Activated T-helper 1 cell treated with anti-CD3 and anti-CD28 coated beads, Interleukin-12 subunit alpha, Interleukin-12 subunit beta, Interleukin-2, Interleukin-4 antibody, amounts not matched to agents 30 ng/mL and 10 ng/mL and 1 ng/mL, durations not matched to agents 14 hours and 24 hours and 36 hours (primary cell): ENCODE measurements around the gene NUFIP1. TPM values are rescaled to one million over a fixed set of nuclear protein-coding genes. Genes with fewer than 3 reads are reported as not detected.

Source experiments
- DNase-seq: peaks from one replicate; pipeline ENCODE4 v3.0.0; 2021; ENCODE audit warnings: low spot score
- H3K27ac Mint-ChIP-seq: one replicate; pipeline ENCODE4 v1.8.0; 2021; ENCODE audit warnings: mild to moderate bottlenecking, mixed read lengths
- H3K27me3 Mint-ChIP-seq: one replicate; pipeline ENCODE4 v1.8.0; 2022; ENCODE audit warnings: mild to moderate bottlenecking, moderate library complexity, mixed read lengths; ENCODE audit not compliant: insufficient read depth
- H3K36me3 Mint-ChIP-seq: one replicate; pipeline ENCODE4 v1.8.0; 2021; ENCODE audit warnings: low read depth, mixed read lengths
- H3K4me1 Mint-ChIP-seq: one replicate; pipeline ENCODE4 v1.8.0; 2021; ENCODE audit warnings: low read depth, mixed read lengths
- H3K4me3 Mint-ChIP-seq: one replicate; pipeline ENCODE4 v1.8.0; 2021; ENCODE audit warnings: mild to moderate bottlenecking, moderate library complexity, mixed read lengths
- H3K9me3 Mint-ChIP-seq: one replicate; pipeline ENCODE4 v1.8.0; 2021; ENCODE audit warnings: mixed read lengths
- intact Hi-C: fragments of 100-400 bp; cut with micrococcal nuclease; formaldehyde crosslinking; loops from one replicate; pipeline ENCODE4 v1.15.1; 2024
- total RNA-seq: library from RNA; stranded (reverse); gene quantifications from 2 replicates; pipeline ENCODE4 v1.2.3, GENCODE V29; 2022

NUFIP1 gene
- total RNA-seq, 1 donor from 2014 or later: 12.2 TPM

- Mint-ChIP-seq H3K9me3 (no peaks in the 10 kb centered on the region), H3K4me3 (peak overlapping the region; percentile 91), H3K27ac (peak overlapping the region; percentile 91), H3K27me3 (no peaks in the 10 kb centered on the region), H3K36me3 (peaks cover 12% of the 10 kb centered on the region), H3K4me1 (peaks cover 43% of the 10 kb centered on the region)
- DNase-seq: peak; percentile 6
- intact Hi-C loops: loop anchor here (1.0 to 5.0 kb wide), 9 partner anchors 65 to 508 kb away; partner anchors contain the start of genes COG3, GTF2F2 and TSC22D1
Observed at GRCh38 chr13:44989941-44990340, 670 bp upstream of the NUFIP1 start.

GRCh38 chr13:44978328-44978727 is 10.9 kb downstream of the NUFIP1 start:
- no peak for DNase-seq
- Mint-ChIP-seq H3K4me3 (no peak overlapping the region), H3K4me1 (no peaks in the 10 kb centered on the region), H3K36me3 (peaks cover 18% of the 10 kb centered on the region), H3K27me3 (no peaks in the 10 kb centered on the region), H3K27ac (no peak overlapping the region), H3K9me3 (no peaks in the 10 kb centered on the region)
- intact Hi-C loops: no loop called here

- Mint-ChIP-seq H3K9me3 (no peaks in the 10 kb centered on the region), H3K36me3 (peaks cover 18% of the 10 kb centered on the region), H3K27me3 (no peaks in the 10 kb centered on the region), H3K4me3 (no peak overlapping the region), H3K4me1 (no peaks in the 10 kb centered on the region), H3K27ac (no peak overlapping the region)
- no peak for DNase-seq
- intact Hi-C loops: no loop called here
Observed at GRCh38 chr13:44976949-44977583, 12.2 kb downstream of the NUFIP1 start.

- Mint-ChIP-seq H3K4me1 (no peaks in the 10 kb centered on the region), H3K27me3 (no peaks in the 10 kb centered on the region), H3K9me3 (no peaks in the 10 kb centered on the region), H3K27ac (no peak overlapping the region), H3K36me3 (peaks cover 20% of the 10 kb centered on the region), H3K4me3 (no peak overlapping the region)
- no peak for DNase-seq
- intact Hi-C loops: no loop called here
Observed at GRCh38 chr13:44976196-44976595, 13.1 kb downstream of the NUFIP1 start.

GRCh38 chr13:44974056-44974793 is 15.0 kb downstream of the NUFIP1 start:
- no peaks in the 10 kb centered on the region for H3K9me3 Mint-ChIP-seq
- no peaks in the 10 kb centered on the region for H3K4me1 Mint-ChIP-seq
- intact Hi-C loops: loop anchor here (5.0 kb wide), 1 partner anchor 333 kb away; no protein-coding TSS in a partner anchor
- H3K27ac Mint-ChIP-seq: no peak overlapping the region
- DNase-seq: no peak
- H3K27me3 Mint-ChIP-seq: no peaks in the 10 kb centered on the region
- H3K36me3 Mint-ChIP-seq: peaks cover 18% of the 10 kb centered on the region
- H3K4me3 Mint-ChIP-seq: no peak overlapping the region

DNA sequence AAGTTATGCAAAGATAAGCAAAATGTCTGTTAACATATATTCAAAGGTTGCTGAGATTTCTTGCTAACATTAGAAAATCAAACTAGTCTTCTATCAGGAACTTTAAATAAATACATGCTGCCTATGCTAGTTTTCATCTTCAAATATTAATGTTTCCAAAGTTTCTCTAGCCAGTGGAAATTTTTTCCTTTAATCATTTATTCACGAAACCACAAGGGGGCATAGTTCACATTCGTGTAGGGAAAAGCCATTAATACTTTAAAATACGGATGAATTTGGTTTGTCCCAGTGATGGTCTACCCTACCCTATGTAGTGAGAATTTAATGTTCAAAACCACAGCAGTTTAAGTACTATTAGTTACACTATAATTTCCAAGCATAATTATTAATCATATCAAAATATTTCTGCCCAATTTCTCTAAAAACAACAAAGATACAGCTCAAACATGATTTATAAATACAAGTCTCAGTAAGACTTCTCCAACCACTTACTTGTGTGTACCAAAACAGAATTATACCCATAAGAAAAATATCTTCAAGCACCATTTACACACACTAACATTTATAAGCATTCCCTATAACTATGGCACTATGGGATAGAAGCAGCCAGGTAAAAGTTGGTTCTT is 16.2 kb downstream of the NUFIP1 start:
- no peak for DNase-seq
- no peaks in the 10 kb centered on the region for H3K27me3 Mint-ChIP-seq
- H3K27ac Mint-ChIP-seq: no peak overlapping the region
- intact Hi-C loops: loop anchor here (5.0 kb wide), 1 partner anchor 334 kb away; no protein-coding TSS in a partner anchor
- no peaks in the 10 kb centered on the region for H3K4me1 Mint-ChIP-seq
- peaks cover 13% of the 10 kb centered on the region for H3K36me3 Mint-ChIP-seq
- no peak overlapping the region for H3K4me3 Mint-ChIP-seq
- no peaks in the 10 kb centered on the region for H3K9me3 Mint-ChIP-seq

DNA sequence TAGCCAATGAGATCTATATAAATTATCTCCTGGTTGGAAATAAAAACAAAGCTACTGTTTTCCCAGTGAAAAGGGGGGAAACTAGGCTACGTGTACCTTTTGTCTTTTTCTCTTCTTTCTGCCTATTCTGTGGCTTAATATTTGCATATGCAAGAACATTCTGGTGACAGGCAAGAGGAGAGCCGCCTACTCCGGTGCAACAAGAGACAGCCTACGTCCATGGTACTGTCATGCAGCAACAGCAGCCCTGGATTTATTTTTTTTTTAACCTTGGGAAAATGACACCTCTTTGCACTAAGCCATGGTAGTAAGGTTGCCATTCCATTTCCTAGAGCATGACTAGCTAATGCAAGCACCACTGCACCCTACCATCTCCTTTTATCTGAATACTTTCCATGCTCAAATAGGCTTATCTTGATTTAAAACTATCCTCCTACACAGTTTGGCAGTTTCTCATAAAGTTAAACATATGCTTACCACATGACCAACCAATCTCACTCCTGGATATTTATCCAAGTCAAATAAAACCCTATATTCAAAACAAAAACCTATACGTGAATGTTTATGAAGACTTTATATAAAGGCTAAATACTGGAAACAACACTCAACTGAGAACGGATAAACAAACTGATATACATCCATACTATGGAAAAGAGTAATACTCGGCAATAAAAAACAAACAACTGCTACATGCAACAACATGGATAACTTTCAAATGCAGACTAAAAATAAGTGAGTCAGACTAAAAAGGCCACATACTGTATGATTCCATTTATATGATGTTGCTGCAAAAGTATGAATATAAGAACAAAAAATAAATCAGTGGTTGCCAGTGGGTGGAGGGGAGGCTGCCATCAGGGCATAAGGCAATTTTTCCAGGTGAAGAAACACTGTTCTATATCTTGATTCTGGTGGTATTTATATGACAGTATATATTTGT is 17.3 kb downstream of the NUFIP1 start:
- Mint-ChIP-seq H3K27me3 (no peaks in the 10 kb centered on the region), H3K4me1 (no peaks in the 10 kb centered on the region), H3K27ac (no peak overlapping the region), H3K36me3 (peaks cover 14% of the 10 kb centered on the region), H3K9me3 (no peaks in the 10 kb centered on the region), H3K4me3 (no peak overlapping the region)
- intact Hi-C loops: loop anchor here (5.0 kb wide), 1 partner anchor 335 kb away; no protein-coding TSS in a partner anchor
- no peak for DNase-seq

DNA sequence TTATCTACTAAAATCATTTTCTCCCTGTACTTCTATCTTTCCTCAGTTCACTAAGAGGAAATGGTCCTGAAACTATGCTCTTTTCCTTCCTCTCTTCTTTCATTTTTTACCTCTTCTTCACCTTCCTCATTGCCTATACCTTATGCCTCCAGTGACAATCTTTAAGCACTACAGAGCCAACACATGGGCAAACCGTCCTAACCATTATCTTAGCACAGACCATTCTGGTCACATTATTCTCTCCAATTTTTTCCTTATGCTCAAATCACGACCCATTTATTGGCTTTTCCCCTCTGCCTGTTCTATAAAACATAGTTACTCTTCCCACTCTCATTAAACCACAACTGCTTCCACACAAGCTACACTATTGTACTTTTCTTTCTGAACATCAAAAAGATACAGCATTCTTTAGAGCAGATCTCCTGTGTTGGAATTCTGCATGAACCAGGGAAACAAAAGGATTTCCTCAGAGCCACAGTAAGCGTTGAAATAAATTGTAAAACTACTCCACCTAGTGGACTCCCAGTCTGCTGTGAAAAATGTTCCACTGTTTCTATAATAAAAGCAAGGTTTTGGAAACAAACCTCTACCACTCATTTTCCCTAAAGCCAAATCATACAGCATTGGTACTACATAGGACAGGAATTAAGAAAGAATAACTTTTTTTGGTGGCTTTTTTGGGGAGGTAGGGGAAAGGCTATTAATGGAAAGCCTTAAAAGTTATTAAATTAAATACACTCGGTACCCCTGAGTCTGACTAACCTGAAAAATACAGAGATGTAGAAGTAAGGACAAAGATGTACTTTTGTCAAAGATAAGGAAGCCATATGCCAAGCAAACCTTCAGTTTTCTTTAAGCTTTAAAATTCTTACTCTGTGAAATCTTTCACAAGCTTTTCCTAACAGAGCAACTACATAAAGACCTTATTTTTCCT is 19.5 kb downstream of the NUFIP1 start:
- no peaks in the 10 kb centered on the region for H3K9me3 Mint-ChIP-seq
- DNase-seq: no peak
- H3K4me1 Mint-ChIP-seq: no peaks in the 10 kb centered on the region
- H3K27me3 Mint-ChIP-seq: no peaks in the 10 kb centered on the region
- no peak overlapping the region for H3K4me3 Mint-ChIP-seq
- peaks cover 20% of the 10 kb centered on the region for H3K36me3 Mint-ChIP-seq
- intact Hi-C loops: loop anchor here (1.0 to 5.0 kb wide), 3 partner anchors 53 to 487 kb away; no protein-coding TSS in a partner anchor
- H3K27ac Mint-ChIP-seq: no peak overlapping the region

DNA sequence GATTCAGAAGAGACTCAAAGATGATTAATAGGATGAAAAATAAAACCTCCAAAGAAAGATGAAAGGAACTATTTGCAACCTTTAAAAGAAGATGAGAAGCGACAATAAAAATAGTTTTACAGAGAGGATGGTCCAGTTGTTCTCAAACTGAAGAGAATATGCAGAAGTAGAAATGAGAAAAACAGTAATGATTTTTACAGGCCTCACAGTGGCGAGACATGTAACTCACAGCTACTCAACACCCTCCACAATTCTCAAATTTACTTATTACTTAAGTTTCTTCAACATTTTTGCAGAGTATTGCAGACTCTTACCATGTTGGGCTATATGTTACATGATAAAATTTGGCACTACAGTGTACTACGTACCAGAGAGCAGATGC is 20.8 kb downstream of the NUFIP1 start:
- H3K4me1 Mint-ChIP-seq: no peaks in the 10 kb centered on the region
- no peak for DNase-seq
- H3K27ac Mint-ChIP-seq: no peak overlapping the region
- intact Hi-C loops: no loop called here
- peaks cover 34% of the 10 kb centered on the region for H3K36me3 Mint-ChIP-seq
- H3K27me3 Mint-ChIP-seq: no peaks in the 10 kb centered on the region
- H3K9me3 Mint-ChIP-seq: no peaks in the 10 kb centered on the region
- H3K4me3 Mint-ChIP-seq: no peak overlapping the region

DNA sequence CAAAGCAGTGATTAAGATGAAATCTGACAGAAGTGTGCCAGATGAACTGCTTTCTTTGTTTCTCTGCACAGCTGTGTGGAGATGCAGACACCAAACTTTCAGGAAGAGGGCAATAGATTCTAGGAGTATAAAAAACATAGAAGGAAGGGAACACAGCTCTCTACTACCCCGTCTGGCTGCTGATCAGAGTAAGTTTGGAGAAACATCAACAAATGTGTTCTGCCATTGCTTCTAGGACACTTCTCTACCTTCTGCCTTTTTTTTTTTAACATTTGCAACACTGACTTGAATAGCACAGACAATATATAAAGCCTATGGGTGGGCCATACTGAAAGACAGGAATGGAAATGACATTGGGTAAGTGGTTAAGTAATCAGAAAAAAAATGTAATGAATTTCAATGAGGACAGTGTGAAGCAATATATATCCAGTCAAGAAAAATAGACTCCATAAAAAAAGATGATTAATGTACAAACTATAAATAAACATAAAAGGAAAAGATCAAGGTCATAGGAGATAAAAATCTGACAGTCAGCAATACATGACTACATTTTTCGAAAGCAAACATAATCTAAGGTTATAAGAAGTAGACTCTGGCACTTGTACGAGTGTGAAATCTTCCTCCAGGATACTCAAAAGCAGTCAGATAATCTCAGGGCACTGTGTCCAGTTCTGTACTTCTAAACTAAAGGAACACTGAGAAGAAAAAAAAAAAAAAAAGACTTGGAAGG is 21.4 kb downstream of the NUFIP1 start:
- Mint-ChIP-seq H3K27me3 (no peaks in the 10 kb centered on the region), H3K36me3 (peaks cover 38% of the 10 kb centered on the region)
- intact Hi-C loops: no loop called here

GRCh38 chr13:44961997-44962396 is 27.3 kb downstream of the NUFIP1 start:
- Mint-ChIP-seq H3K9me3 (peaks cover 19% of the 10 kb centered on the region), H3K27ac (no peak overlapping the region), H3K36me3 (peaks cover 50% of the 10 kb centered on the region), H3K4me1 (no peaks in the 10 kb centered on the region), H3K27me3 (no peaks in the 10 kb centered on the region), H3K4me3 (no peak overlapping the region)
- no peak for DNase-seq
- intact Hi-C loops: no loop called here

More for the DNA sequence above, 21.4 kb downstream of the NUFIP1 start:
- Mint-ChIP-seq H3K9me3 (peaks cover 5% of the 10 kb centered on the region), H3K4me3 (no peak overlapping the region), H3K4me1 (no peaks in the 10 kb centered on the region), H3K27ac (no peak overlapping the region)
- no peak for DNase-seq
